ENCODE data around the gene KCNJ2. TPM values are rescaled to one million over a fixed set of nuclear protein-coding genes. Genes with fewer than 3 reads are reported as not detected.

The KCNJ2 gene
- total RNA-seq, 1 experiment from 2014 or later, result 0.70 TPM

GRCh38 chr17:70158591-70158990 is 10.7 kb upstream of the KCNJ2 start:
- POLR2A ChIA-PET, result no interaction called here
- Mint-ChIP-seq H3K27ac (ENCODE audit: unreplicated experiment) (no peak overlapping the region), H3K4me3 (ENCODE audit: unreplicated experiment) (no peak overlapping the region), H3K36me3 (ENCODE audit: insufficient read depth, unreplicated experiment) (no peaks in the 10 kb centered on the region), H3K27me3 (ENCODE audit: insufficient read depth, unreplicated experiment) (no peaks in the 10 kb centered on the region), H3K4me1 (ENCODE audit: low read depth, unreplicated experiment) (no peaks in the 10 kb centered on the region), H3K9me3 (ENCODE audit: unreplicated experiment) (peaks cover 12% of the 10 kb centered on the region)
- peaks cover 6% of the 10 kb centered on the region; the same call in 1 of the 2 replicates for H3K4me1 ChIP-seq
- no peaks in the 10 kb centered on the region for H3K36me3 ChIP-seq (ENCODE audit: control insufficient read depth, insufficient read depth, low read length)
- H3K27me3 ChIP-seq (replicated peaks; ENCODE audit: control insufficient read depth, insufficient read depth, low read length), result no peaks in the 10 kb centered on the region
- intact Hi-C loops (cut with micrococcal nuclease; ENCODE audit: unreplicated experiment), result no loop called here
- no peak for DNase-seq
- CTCF ChIA-PET, result no interaction called here
- BruUV-seq (replicated peaks), result no TSS peak
- no peak overlapping the region for H3K4me3 ChIP-seq (ENCODE audit: low read depth, low read length)
- TF ChIP-seq, protein P1, sequence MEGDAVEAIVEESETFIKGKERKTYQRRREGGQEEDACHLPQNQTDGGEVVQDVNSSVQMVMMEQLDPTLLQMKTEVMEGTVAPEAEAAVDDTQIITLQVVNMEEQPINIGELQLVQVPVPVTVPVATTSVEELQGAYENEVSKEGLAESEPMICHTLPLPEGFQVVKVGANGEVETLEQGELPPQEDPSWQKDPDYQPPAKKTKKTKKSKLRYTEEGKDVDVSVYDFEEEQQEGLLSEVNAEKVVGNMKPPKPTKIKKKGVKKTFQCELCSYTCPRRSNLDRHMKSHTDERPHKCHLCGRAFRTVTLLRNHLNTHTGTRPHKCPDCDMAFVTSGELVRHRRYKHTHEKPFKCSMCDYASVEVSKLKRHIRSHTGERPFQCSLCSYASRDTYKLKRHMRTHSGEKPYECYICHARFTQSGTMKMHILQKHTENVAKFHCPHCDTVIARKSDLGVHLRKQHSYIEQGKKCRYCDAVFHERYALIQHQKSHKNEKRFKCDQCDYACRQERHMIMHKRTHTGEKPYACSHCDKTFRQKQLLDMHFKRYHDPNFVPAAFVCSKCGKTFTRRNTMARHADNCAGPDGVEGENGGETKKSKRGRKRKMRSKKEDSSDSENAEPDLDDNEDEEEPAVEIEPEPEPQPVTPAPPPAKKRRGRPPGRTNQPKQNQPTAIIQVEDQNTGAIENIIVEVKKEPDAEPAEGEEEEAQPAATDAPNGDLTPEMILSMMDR (IDR thresholded peaks at IDR 0.05; ENCODE audit: insufficient read depth in 1 of 2, low read depth in 1 of 2, low read length in 1 of 2, severe bottlenecking in 1 of 2, unreplicated experiment in 1 of 2), result no peak
- H3K9me3 ChIP-seq, result no peaks in the 10 kb centered on the region

- Mint-ChIP-seq H3K36me3 (ENCODE audit: insufficient read depth, unreplicated experiment) (no peaks in the 10 kb centered on the region), H3K27ac (ENCODE audit: unreplicated experiment) (no peak overlapping the region), H3K4me3 (ENCODE audit: unreplicated experiment) (no peak overlapping the region), H3K4me1 (ENCODE audit: low read depth, unreplicated experiment) (no peaks in the 10 kb centered on the region), H3K27me3 (ENCODE audit: insufficient read depth, unreplicated experiment) (no peaks in the 10 kb centered on the region), H3K9me3 (ENCODE audit: unreplicated experiment) (peaks cover 12% of the 10 kb centered on the region)
- CTCF ChIA-PET, result no interaction called here
- TF ChIP-seq, protein P1 (IDR thresholded peaks at IDR 0.05; ENCODE audit: insufficient read depth in 1 of 2, low read depth in 1 of 2, low read length in 1 of 2, severe bottlenecking in 1 of 2, unreplicated experiment in 1 of 2), result no peak
- H3K4me1 ChIP-seq, result peaks cover 6% of the 10 kb centered on the region; the same call in 1 of the 2 replicates
- no peak for DNase-seq
- no peaks in the 10 kb centered on the region for H3K36me3 ChIP-seq (ENCODE audit: control insufficient read depth, insufficient read depth, low read length)
- no peaks in the 10 kb centered on the region for H3K27me3 ChIP-seq (replicated peaks; ENCODE audit: control insufficient read depth, insufficient read depth, low read length)
- POLR2A ChIA-PET, result no interaction called here
- H3K9me3 ChIP-seq, result no peaks in the 10 kb centered on the region
- intact Hi-C loops (cut with micrococcal nuclease; ENCODE audit: unreplicated experiment), result loop anchor here (10.0 kb wide), 1 partner anchor 365 kb away; no protein-coding TSS in a partner anchor
- no TSS peak for BruUV-seq (replicated peaks)
- no peak overlapping the region for H3K4me3 ChIP-seq (ENCODE audit: low read depth, low read length)
Measured at GRCh38 chr17:70159980-70160379, 9.4 kb upstream of the KCNJ2 start.

DNA sequence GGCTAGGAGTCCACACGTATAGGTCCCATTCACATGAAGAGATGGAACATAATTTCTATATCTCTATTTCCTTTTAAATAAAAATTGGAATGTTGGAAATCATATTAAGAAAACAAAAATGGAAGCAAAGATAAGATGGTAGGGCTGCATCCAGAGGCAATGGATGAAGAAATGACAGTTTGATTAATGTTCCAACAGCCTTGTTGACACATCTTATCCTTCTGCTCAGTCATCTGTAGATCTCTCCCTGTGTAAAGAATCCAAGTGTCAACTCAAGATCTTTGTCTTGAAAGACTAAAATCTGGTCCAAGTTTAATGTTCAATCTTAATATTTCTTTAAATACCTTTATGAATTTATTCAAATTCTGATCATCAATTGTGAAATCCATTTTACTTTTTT is 7.8 kb upstream of the KCNJ2 start:
- peaks cover 6% of the 10 kb centered on the region; the same call in 1 of the 2 replicates for H3K4me1 ChIP-seq
- no peaks in the 10 kb centered on the region for H3K27me3 ChIP-seq (replicated peaks; ENCODE audit: control insufficient read depth, insufficient read depth, low read length)
- ChIA-PET POLR2A (no interaction called here), CTCF (no interaction called here)
- Mint-ChIP-seq H3K27me3 (ENCODE audit: insufficient read depth, unreplicated experiment) (peaks cover 2% of the 10 kb centered on the region), H3K4me3 (ENCODE audit: unreplicated experiment) (no peak overlapping the region), H3K36me3 (ENCODE audit: insufficient read depth, unreplicated experiment) (no peaks in the 10 kb centered on the region), H3K27ac (ENCODE audit: unreplicated experiment) (no peak overlapping the region), H3K9me3 (ENCODE audit: unreplicated experiment) (peaks cover 12% of the 10 kb centered on the region), H3K4me1 (ENCODE audit: low read depth, unreplicated experiment) (no peaks in the 10 kb centered on the region)
- no TSS peak for BruUV-seq (replicated peaks)
- no peak for DNase-seq
- H3K36me3 ChIP-seq (ENCODE audit: control insufficient read depth, insufficient read depth, low read length), result no peaks in the 10 kb centered on the region
- H3K4me3 ChIP-seq (ENCODE audit: low read depth, low read length), result no peak overlapping the region
- TF ChIP-seq, protein P1 (IDR thresholded peaks at IDR 0.05; ENCODE audit: insufficient read depth in 1 of 2, low read depth in 1 of 2, low read length in 1 of 2, severe bottlenecking in 1 of 2, unreplicated experiment in 1 of 2), result no peak
- intact Hi-C loops (cut with micrococcal nuclease; ENCODE audit: unreplicated experiment), result loop anchor here (10.0 kb wide), 1 partner anchor 363 kb away; no protein-coding TSS in a partner anchor
- no peaks in the 10 kb centered on the region for H3K9me3 ChIP-seq
